Parathyroid adenoma (tissue), 2 donors: ENCODE results near the gene MID1.

Source experiments
- H2AFZ ChIP-seq: fragments of 300-600 bp; sonication (generic); one replicate; pipeline ENCODE4 v1.7.0; 2017; ENCODE audit warnings: antibody characterized with exemption, mild to moderate bottlenecking
- H3K27ac ChIP-seq: fragments of 300-600 bp; sonication (generic); one replicate; pipeline ENCODE4 v1.7.0; 2017
- H3K27me3 ChIP-seq: fragments of 300-600 bp; sonication (generic); one replicate; pipeline ENCODE4 v1.7.0; 2017; ENCODE audit warnings: low read length; ENCODE audit not compliant: control insufficient read depth, insufficient read depth
- H3K36me3 ChIP-seq: fragments of 300-600 bp; sonication (generic); one replicate; pipeline ENCODE4 v1.7.0; 2017; ENCODE audit warnings: low read length; ENCODE audit not compliant: control insufficient read depth, insufficient read depth
- H3K4me1 ChIP-seq: fragments of 300-600 bp; sonication (generic); one replicate; pipeline ENCODE4 v1.7.0; 2017; ENCODE audit warnings: control low read depth
- H3K4me2 ChIP-seq: fragments of 300-600 bp; sonication (generic); one replicate; pipeline ENCODE4 v1.7.0; 2017; ENCODE audit warnings: low read length
- H3K4me3 ChIP-seq: fragments of 300-600 bp; sonication (generic); one replicate; pipeline ENCODE4 v1.7.0; 2017; ENCODE audit warnings: low read depth, low read length
- H3K79me2 ChIP-seq: fragments of 300-600 bp; sonication (generic); one replicate; pipeline ENCODE4 v1.7.0; 2017; ENCODE audit warnings: control low read depth
- H3K9ac ChIP-seq: fragments of 300-600 bp; sonication (generic); one replicate; pipeline ENCODE4 v1.7.0; 2017; ENCODE audit warnings: mild to moderate bottlenecking
- H3K9me3 ChIP-seq: fragments of 300-600 bp; sonication (generic); one replicate; pipeline ENCODE4 v1.7.0; 2017; ENCODE audit warnings: low read length; ENCODE audit not compliant: control insufficient read depth
- TF ChIP-seq, protein P1 (sequence below): fragments of 300-600 bp; sonication (generic); IDR thresholded peaks from one replicate; pipeline ENCODE4 v1.7.0; 2017; ENCODE audit warnings: antibody characterized with exemption, mild to moderate bottlenecking
- donor health status: primary hyperparathyroidism.

Gene MID1

GRCh38 chrX:10457092-10457491 is 163.3 kb downstream of the MID1 start:
- Histone ChIP-seq H3K79me2 (no peaks in the 10 kb centered on the region), H3K27ac (no peak overlapping the region), H3K4me3 (no peak overlapping the region), H3K9me3 (no peaks in the 10 kb centered on the region), H3K4me2 (no peak overlapping the region), H3K9ac (no peak overlapping the region), H2AFZ (no peak overlapping the region), H3K4me1 (no peaks in the 10 kb centered on the region), H3K36me3 (no peaks in the 10 kb centered on the region), H3K27me3 (no peaks in the 10 kb centered on the region)
- TF ChIP-seq, protein P1, sequence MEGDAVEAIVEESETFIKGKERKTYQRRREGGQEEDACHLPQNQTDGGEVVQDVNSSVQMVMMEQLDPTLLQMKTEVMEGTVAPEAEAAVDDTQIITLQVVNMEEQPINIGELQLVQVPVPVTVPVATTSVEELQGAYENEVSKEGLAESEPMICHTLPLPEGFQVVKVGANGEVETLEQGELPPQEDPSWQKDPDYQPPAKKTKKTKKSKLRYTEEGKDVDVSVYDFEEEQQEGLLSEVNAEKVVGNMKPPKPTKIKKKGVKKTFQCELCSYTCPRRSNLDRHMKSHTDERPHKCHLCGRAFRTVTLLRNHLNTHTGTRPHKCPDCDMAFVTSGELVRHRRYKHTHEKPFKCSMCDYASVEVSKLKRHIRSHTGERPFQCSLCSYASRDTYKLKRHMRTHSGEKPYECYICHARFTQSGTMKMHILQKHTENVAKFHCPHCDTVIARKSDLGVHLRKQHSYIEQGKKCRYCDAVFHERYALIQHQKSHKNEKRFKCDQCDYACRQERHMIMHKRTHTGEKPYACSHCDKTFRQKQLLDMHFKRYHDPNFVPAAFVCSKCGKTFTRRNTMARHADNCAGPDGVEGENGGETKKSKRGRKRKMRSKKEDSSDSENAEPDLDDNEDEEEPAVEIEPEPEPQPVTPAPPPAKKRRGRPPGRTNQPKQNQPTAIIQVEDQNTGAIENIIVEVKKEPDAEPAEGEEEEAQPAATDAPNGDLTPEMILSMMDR: no peak

DNA sequence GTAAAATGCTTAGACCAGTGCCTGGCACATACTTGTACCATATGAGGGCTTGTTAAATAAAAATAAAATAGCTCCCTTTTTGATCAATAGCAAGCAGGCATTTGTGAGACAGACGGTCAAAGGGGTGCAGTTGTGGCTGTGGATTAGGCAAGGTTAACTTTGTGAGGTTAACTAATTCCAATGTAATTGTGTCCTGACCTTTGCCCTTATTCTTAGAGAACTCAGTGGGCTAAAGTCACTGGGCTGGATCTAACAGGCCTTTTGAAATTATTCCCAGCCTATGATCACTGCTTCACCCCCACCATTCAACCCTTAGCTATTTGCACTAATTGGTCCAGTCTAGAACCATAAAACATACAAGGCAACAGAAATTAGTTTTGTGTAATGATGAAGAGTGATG is 166.4 kb downstream of the MID1 start:
- no peaks in the 10 kb centered on the region for H3K79me2 ChIP-seq
- H3K4me1 ChIP-seq: no peaks in the 10 kb centered on the region
- no peak overlapping the region for H3K4me3 ChIP-seq
- TF ChIP-seq, protein P1: no peak
- H3K9ac ChIP-seq: no peak overlapping the region
- no peaks in the 10 kb centered on the region for H3K27me3 ChIP-seq
- H3K9me3 ChIP-seq: no peaks in the 10 kb centered on the region
- no peak overlapping the region for H3K27ac ChIP-seq
- no peak overlapping the region for H3K4me2 ChIP-seq
- H3K36me3 ChIP-seq: no peaks in the 10 kb centered on the region
- no peak overlapping the region for H2AFZ ChIP-seq

DNA sequence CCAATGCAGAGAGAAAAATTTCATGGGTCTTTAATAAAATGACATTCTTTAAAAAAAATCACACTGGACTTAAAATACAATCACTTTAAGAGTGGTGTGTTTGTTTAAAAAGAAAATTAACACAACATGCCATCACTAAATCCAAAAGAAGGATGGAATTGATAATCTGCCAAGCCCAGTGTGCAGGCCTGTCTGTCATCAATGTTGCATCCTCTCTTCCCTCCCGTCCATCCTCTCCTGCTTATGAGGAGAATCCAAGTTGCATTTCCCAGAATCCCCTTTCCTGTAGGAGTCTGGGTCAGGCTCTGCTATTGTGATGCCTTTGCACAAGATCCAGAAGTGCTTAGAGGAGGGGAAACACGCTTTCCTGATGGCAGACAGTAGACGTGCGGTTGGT is 169.4 kb downstream of the MID1 start:
- Histone ChIP-seq H3K9me3 (no peaks in the 10 kb centered on the region), H3K4me2 (no peak overlapping the region), H3K4me1 (no peaks in the 10 kb centered on the region), H3K79me2 (no peaks in the 10 kb centered on the region), H2AFZ (no peak overlapping the region), H3K36me3 (no peaks in the 10 kb centered on the region), H3K27me3 (no peaks in the 10 kb centered on the region), H3K27ac (no peak overlapping the region), H3K9ac (no peak overlapping the region), H3K4me3 (no peak overlapping the region)
- TF ChIP-seq, protein P1: no peak

DNA sequence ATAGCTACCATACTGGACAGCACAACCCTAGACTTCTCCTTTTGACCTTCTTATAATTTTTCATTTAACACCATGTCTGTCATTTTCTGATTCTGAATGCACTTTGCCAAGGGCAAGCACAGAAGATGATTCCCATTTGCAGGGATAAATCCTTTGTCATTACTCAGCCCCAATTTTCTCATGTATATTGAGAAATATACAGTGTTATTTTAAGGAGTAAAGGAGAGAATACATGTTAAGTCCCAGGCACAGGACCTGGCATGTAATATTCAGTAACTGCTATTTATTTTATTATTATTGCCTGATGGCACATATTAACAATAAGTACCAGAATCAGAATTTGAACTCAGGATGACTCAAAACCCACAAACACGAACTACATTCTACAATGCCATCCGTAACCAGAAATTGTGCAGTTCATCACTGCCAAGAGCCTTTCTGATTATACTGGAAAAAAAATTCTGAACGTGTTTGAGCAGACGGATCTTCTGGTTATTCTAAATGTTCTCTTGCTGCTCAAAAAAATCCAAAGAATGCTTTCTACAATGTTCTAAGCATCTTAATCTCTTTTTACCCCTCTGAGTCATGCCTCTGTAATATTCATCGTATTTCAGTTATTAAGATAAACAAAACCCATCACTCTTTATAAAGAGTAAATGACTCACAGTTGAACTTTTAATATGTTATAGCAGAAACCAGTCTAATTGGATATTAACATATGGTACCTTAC is 170.0 kb downstream of the MID1 start:
- TF ChIP-seq, protein P1: no peak
- H3K4me2 ChIP-seq: no peak overlapping the region
- H3K9ac ChIP-seq: no peak overlapping the region
- H2AFZ ChIP-seq: no peak overlapping the region
- H3K36me3 ChIP-seq: no peaks in the 10 kb centered on the region
- H3K4me1 ChIP-seq: no peaks in the 10 kb centered on the region
- H3K27me3 ChIP-seq: no peaks in the 10 kb centered on the region
- H3K9me3 ChIP-seq: no peaks in the 10 kb centered on the region
- no peak overlapping the region for H3K27ac ChIP-seq
- H3K4me3 ChIP-seq: no peak overlapping the region
- H3K79me2 ChIP-seq: no peaks in the 10 kb centered on the region
